ENCODE data around the gene RNF144B.

Gene RNF144B

DNA sequence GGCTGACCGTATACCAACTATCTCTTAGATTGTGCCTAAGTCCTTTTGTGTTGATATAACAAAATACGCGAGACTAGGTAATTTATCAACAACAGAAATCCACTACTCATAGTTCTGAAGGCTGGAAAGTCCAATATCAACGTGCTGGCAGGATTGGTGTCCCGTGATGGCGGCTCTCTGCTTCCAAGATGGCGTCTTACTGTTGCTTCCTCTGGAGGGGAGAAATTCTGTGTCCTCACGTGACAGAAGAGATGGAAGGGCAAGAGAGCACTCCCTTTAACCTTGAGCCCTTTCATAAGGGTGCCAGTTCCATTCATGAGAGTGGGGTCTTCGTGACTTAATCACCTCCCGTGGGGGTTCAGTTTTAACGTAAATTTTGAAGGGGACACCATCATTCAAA lies 28.1 kb downstream of the RNF144B start:
- no peak overlapping the region for H3K4me3 ChIP-seq (ENCODE audit: low read depth, low read length)
- no peak for TF ChIP-seq CTCF (IDR thresholded peaks at IDR 0.05; ENCODE audit: borderline replicate concordance, insufficient read depth, low read depth, low read length)

DNA sequence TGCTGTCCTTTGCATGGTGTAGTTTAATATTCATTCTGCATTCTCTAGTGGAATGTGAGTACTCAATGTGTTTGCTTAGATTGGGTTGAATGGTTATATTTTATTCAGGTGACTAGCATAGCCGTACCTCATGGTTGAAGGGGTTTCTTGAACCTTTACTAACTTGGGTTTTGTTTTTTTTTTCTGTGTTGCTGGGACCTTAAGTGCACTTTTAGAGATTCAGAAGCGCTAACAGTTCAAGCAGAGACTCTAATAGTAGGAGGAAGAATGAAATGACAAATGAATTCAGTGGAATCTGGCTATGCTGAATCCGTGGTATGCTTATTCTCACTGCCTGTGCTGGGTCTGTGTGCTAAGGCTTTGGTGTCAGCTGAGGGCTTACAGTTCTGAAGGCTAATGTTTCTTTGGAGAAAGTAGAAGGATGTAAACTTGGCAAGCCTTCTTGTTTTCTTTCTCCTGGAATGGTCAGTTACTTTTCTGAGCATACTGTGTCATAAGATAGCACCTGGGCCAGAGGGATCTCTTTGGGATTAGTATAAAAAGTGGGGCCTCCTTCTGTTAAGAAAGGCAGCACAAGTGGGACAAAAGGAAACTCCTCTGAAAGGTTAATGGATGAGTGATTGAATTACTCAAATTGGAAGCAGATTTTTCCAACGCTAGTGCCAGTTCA lies 28.7 kb downstream of the RNF144B start:
- H3K4me3 ChIP-seq (ENCODE audit: low read depth, low read length) = no peak overlapping the region
- TF ChIP-seq CTCF (IDR thresholded peaks at IDR 0.05; ENCODE audit: borderline replicate concordance, insufficient read depth, low read depth, low read length) = no peak

- no peak overlapping the region for H3K4me3 ChIP-seq (ENCODE audit: low read depth, low read length)
- no peak for TF ChIP-seq CTCF (IDR thresholded peaks at IDR 0.05; ENCODE audit: borderline replicate concordance, insufficient read depth, low read depth, low read length)
These were observed 29.2 kb downstream of the RNF144B start for GRCh38 chr6:18416341-18416679.

GRCh38 chr6:18420328-18420727 lies 33.2 kb downstream of the RNF144B start:
- TF ChIP-seq CTCF (IDR thresholded peaks at IDR 0.05; ENCODE audit: borderline replicate concordance, insufficient read depth, low read depth, low read length) = no peak
- H3K4me3 ChIP-seq (ENCODE audit: low read depth, low read length) = no peak overlapping the region

- TF ChIP-seq CTCF (IDR thresholded peaks at IDR 0.05; ENCODE audit: borderline replicate concordance, insufficient read depth, low read depth, low read length) = no peak
- H3K4me3 ChIP-seq (ENCODE audit: low read depth, low read length) = no peak overlapping the region
These were observed 35.0 kb downstream of the RNF144B start for GRCh38 chr6:18422136-18422535.

DNA sequence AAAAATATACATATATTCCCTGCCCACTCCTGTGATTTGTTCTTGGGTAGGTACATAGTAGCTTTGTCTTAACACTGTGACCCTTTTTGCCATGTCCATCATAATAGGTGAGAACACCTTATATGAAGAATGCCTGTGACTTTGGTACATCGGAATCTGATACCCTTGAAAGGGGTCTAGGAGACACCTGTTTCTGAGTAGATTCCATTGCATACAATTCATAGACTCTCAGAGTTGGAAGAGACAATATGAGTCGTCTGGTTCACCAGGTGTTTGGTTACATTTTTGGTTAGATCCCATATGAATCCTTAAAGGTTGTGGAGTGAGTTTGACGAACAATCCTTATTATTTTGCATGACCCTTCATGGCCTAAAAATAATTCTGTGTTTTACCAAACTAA lies 36.3 kb downstream of the RNF144B start:
- no peak overlapping the region for H3K4me3 ChIP-seq (ENCODE audit: low read depth, low read length)
- TF ChIP-seq CTCF (IDR thresholded peaks at IDR 0.05; ENCODE audit: borderline replicate concordance, insufficient read depth, low read depth, low read length) = no peak

- TF ChIP-seq CTCF (IDR thresholded peaks at IDR 0.05; ENCODE audit: borderline replicate concordance, insufficient read depth, low read depth, low read length) = no peak
- H3K4me3 ChIP-seq (ENCODE audit: low read depth, low read length) = no peak overlapping the region
These were observed 37.1 kb downstream of the RNF144B start for GRCh38 chr6:18424201-18424600.
